MM.1S (cell line): ENCODE results near the gene SLC35F1.

Source experiments
- EZH2 ChIP-seq: fragments of 300-600 bp; sonication (generic); optimal IDR thresholded peaks from 2 replicates; pipeline ENCODE3; 2017; ENCODE audit warnings: low read depth, mild to moderate bottlenecking, antibody characterized with exemption, low read length, mixed read lengths
- EZH2phosphoT487 ChIP-seq: fragments of 300-600 bp; sonication (generic); IDR thresholded peaks from 2 replicates; pipeline ENCODE4 v1.6.1; 2018; ENCODE audit warnings: antibody characterized with exemption, low read length
- TF ChIP-seq, protein P1 (sequence below): fragments of 300-600 bp; sonication (generic); IDR thresholded peaks from 2 replicates; pipeline ENCODE4 v1.5.1; 2016; ENCODE audit warnings: antibody characterized with exemption, low read length, mixed read lengths

DNA sequence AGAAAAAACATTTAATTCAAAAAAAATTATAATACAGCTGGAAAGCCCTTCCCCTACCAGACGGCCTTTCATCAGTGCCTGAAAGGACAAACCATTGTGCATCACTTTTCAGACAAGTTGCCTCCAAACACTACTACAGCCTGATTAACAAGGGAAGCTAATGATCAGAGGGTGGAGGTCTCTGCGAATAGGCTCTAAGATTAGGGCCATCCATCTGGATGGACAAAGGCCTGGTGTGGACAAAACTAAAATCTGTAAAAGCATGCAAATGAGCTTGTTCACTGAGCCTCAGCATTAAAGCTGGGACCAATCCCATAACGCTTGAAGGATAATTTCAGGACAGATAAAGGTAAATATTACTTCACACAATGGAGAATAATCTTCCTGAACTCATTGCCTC is 412.4 kb downstream of the SLC35F1 start:
- TF ChIP-seq, protein P1, sequence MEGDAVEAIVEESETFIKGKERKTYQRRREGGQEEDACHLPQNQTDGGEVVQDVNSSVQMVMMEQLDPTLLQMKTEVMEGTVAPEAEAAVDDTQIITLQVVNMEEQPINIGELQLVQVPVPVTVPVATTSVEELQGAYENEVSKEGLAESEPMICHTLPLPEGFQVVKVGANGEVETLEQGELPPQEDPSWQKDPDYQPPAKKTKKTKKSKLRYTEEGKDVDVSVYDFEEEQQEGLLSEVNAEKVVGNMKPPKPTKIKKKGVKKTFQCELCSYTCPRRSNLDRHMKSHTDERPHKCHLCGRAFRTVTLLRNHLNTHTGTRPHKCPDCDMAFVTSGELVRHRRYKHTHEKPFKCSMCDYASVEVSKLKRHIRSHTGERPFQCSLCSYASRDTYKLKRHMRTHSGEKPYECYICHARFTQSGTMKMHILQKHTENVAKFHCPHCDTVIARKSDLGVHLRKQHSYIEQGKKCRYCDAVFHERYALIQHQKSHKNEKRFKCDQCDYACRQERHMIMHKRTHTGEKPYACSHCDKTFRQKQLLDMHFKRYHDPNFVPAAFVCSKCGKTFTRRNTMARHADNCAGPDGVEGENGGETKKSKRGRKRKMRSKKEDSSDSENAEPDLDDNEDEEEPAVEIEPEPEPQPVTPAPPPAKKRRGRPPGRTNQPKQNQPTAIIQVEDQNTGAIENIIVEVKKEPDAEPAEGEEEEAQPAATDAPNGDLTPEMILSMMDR: no peak
- TF ChIP-seq EZH2phosphoT487: no peak
- TF ChIP-seq EZH2: no peak
